ENCODE results near the gene EFCAB13.
"Not testable (repeated sequence)": the region's sequence is repeated elsewhere in the genome, so short reads cannot be mapped to it uniquely, and the experiment has no call there.

Gene EFCAB13

DNA sequence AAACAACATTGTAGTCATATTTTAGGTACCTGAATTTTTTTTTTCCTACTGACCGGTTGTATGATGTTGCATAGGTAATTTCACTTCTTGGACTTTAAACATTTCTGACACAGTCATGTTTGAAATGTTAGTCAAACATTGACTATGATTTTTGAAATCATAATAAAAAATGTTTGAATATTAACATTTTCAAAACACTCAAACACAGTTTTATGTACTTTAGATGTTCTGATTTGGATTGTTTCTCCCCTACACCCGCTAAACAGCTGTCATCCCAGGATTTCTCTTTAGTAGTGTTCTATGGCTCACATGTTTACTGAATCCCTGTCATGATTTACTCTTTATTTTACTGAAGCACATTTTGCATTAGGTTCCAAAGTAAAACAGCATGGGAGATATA is 104.2 kb downstream of the EFCAB13 start:
- no peak for DNase-seq (ENCODE audit: low spot score)

DNA sequence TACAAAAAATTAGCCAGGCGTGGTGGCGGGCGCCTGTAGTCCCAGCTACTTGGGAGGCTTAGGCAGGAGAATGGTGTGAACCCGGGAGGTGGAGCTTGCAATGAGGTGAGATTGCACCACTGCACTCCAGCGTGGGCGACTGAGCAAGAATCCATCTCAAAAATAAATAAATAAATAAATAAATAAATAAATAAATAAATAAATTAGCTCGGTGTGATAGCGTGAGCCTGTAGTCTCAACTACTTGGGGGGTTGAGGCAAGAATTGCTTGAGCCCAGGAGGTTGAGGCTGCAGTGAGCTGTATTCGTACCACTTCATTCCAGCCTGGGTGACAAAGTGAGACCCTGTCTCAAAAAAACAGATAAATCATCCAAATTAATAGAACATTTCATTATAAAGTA is 108.5 kb downstream of the EFCAB13 start:
- not testable (repeated sequence) for DNase-seq (ENCODE audit: low spot score)

DNA sequence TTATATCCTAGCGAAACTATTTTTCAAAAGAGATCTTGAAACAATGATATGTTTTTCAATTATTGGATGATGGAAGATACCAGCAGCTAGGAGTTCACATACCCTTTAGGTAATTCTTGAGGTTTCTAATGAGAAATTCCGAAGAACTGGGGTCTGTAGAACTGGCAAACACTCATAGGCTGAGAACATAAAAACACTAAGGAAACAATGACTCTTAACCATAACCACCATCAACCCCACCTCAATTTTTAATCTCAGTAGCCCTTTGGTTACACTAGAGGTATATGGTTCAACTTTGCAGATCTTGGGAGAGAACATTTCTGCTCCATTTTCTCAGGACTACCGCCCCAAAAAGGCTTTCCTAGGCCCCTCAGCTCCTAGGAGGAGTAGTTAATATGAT is 141.4 kb downstream of the EFCAB13 start:
- no peak for DNase-seq (ENCODE audit: low spot score)

DNA sequence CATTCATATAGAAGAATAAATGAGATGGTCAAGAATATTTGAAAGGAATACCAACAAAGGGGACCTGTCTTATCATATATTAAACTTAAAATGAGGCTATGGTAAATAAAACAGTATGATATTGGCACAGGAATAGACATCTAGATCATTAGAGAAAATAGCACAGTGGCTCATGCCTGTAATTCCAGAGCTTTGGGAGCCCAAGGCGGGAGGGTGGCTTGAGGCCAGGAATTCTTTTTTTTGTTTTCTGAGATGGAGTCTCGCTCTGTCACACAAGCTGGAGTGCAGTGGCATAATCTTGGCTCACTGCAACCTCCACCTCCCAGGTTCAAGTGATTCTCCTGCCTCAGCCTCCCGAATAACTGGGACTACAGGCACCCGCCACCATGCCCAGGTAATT is 143.2 kb downstream of the EFCAB13 start:
- not testable (repeated sequence) for DNase-seq (ENCODE audit: low spot score)

DNA sequence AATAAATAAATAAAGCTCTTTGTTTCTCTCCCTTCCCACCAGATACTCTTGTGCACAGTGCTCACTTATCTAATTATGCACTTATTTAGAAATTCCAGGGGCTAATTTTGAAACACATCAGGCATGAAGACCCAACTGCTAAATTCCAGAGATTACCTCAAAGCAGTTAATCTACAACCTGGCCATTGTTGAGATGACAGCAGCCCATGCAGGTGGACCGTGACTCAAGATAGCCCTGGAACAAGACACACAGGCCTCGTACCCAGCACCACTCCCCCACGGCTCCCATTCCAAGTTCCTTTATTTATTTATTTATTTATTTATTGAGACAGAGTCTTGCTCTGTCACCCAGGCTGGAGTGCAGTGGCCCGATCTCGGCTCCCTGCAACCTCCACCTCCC is 147.1 kb downstream of the EFCAB13 start:
- DNase-seq (ENCODE audit: low spot score), result no peak

DNA sequence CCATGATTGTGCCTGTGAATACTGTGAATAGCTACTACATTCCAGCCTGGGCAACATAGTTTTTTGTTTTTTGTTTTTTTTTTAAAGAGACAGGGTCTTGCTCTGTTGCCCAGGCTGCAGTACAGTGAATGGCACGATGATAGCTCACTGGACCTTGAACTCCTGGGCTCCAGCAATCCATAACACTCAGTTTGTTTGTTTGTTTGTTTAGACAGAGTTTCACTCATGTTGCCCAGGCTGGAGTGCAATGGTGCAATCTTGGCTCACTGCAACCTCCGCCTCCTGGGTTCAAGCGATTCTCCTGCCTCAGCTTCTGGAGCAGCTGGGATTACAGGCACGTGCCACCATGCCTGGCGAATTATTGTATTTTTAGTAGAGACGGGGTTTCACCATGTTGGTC is 148.3 kb downstream of the EFCAB13 start:
- DNase-seq (ENCODE audit: low spot score), result not testable (repeated sequence)
